ENCODE results near the gene PHLPP1.

The PHLPP1 gene

GRCh38 chr18:63028380-63028779, 313.0 kb downstream of the PHLPP1 start:
- H3K36me3 Mint-ChIP-seq (ENCODE audit: low read depth): peaks cover 6% of the 10 kb centered on the region
- H3K9me3 Mint-ChIP-seq: peaks cover 14% of the 10 kb centered on the region
- no peak overlapping the region for H3K27ac Mint-ChIP-seq
- peaks cover 15% of the 10 kb centered on the region for H3K4me1 Mint-ChIP-seq
- DNase-seq: no peak
- H3K27me3 Mint-ChIP-seq (ENCODE audit: low read depth, poor library complexity): peaks cover 12% of the 10 kb centered on the region
- H3K4me3 Mint-ChIP-seq: no peak overlapping the region
- TF ChIP-seq CTCF (IDR thresholded peaks at IDR 0.05): no peak

All from nephron progenitor cell (in vitro differentiated cells).